ENCODE measurements around the gene RPA1.
"Not testable (repeated sequence)": the region's sequence is repeated elsewhere in the genome, so short reads cannot be mapped to it uniquely, and the experiment has no call there.

The RPA1 gene

GRCh38 chr17:1829592-1830257 lies at the start of gene RPA1, which contains the start of gene SMYD4:
RPA1 (plus strand) TSS chr17:1830005; CDS start chr17:1830094, 89 bp downstream.
SMYD4 (minus strand) TSS chr17:1829902; CDS start chr17:1827994, 1,908 bp downstream.
- DNase-seq = no peak

- DNase-seq = no peak
Observed at GRCh38 chr17:1782171-1782567, 47.6 kb upstream of the RPA1 start.

GRCh38 chr17:1783271-1783670 lies 46.5 kb upstream of the RPA1 start:
- DNase-seq = no peak

- no peak for DNase-seq
Observed at GRCh38 chr17:1783834-1784611, 45.8 kb upstream of the RPA1 start.

GRCh38 chr17:1785930-1786329 lies 43.9 kb upstream of the RPA1 start:
- DNase-seq = no peak

GRCh38 chr17:1786708-1787107 lies 43.1 kb upstream of the RPA1 start:
- DNase-seq = no peak

GRCh38 chr17:1787301-1787902 lies 42.4 kb upstream of the RPA1 start:
- no peak for DNase-seq

- no peak for DNase-seq
Observed at GRCh38 chr17:1789936-1790335, 39.9 kb upstream of the RPA1 start.

- no peak for DNase-seq
Observed at GRCh38 chr17:1792495-1793446, 37.0 kb upstream of the RPA1 start.

GRCh38 chr17:1793447-1793806 lies 36.4 kb upstream of the RPA1 start:
- no peak for DNase-seq

- no peak for DNase-seq
Observed at GRCh38 chr17:1796800-1797199, 33.0 kb upstream of the RPA1 start.

- no peak for DNase-seq
Observed at GRCh38 chr17:1797323-1797722, 32.5 kb upstream of the RPA1 start.

GRCh38 chr17:1797846-1798245 lies 32.0 kb upstream of the RPA1 start:
- DNase-seq = not testable (repeated sequence)

- DNase-seq = no peak
Observed at GRCh38 chr17:1800240-1800639, 29.6 kb upstream of the RPA1 start.

- DNase-seq = no peak
Observed at GRCh38 chr17:1800712-1801111, 29.1 kb upstream of the RPA1 start.

GRCh38 chr17:1802429-1802828 lies 27.4 kb upstream of the RPA1 start:
- DNase-seq = no peak

- no peak for DNase-seq
Observed at GRCh38 chr17:1803280-1803679, 26.5 kb upstream of the RPA1 start.

- DNase-seq = no peak
Observed at GRCh38 chr17:1807890-1808289, 21.9 kb upstream of the RPA1 start.

GRCh38 chr17:1808644-1809043 lies 21.2 kb upstream of the RPA1 start:
- DNase-seq = no peak

GRCh38 chr17:1809815-1810214 lies 20.0 kb upstream of the RPA1 start:
- DNase-seq = not testable (repeated sequence)

- no peak for DNase-seq
Observed at GRCh38 chr17:1810450-1811103, 19.2 kb upstream of the RPA1 start.

- no peak for DNase-seq
Observed at GRCh38 chr17:1813088-1813487, 16.7 kb upstream of the RPA1 start.
